Astrocyte (in vitro differentiated cells and primary cell): ENCODE measurements around the gene KCNG1.

Source experiments
- CTCF ChIP-seq: IDR thresholded peaks from 2 replicates; pipeline ENCODE4 v1.5.1; 2011; ENCODE audit warnings: low read depth, mild to moderate bottlenecking, inconsistent platforms, low read length, moderate library complexity; ENCODE audit not compliant: insufficient read depth
- EZH2 ChIP-seq: IDR thresholded peaks from 2 replicates; pipeline ENCODE4 v1.6.1; 2012; ENCODE audit warnings: mild to moderate bottlenecking, low read length, inconsistent platforms; ENCODE audit not compliant: insufficient read depth

DNA sequence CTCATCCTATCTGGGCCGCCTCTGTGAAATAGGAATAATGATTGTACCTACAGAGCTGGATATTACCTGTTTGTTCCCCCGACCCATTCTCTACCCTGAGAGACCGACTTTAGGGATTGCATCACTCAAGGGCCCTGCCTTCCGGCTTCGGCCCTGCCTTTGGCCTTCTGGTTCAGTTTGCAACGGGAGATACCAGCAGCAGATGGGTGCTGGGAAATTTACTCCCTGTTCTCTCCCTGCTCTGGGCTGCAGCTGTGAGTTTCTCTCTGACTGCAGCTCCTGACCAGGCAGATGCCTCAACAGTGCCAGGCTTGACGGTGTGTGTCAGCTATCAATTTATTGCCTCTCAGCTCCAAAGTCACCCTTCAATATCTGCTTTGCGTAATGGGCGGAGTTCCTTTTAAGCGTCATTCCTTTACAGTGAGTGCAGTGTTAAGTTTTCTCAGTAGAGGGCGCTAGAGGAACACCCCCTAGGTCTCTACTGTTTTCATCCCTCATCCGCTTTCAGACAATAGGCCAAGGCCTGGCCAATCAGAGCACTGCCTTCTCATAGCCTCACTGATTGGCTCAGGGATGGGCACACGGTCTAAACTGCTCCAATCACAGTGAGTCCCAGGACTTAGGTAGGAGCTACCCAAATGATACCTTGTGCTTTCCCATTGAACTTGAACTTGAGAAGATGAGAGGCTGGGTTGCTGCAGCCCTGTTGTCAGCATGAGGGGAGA lies 30.0 kb downstream of the KCNG1 start:
- no peak for TF ChIP-seq EZH2
- peak; percentile 83 for TF ChIP-seq CTCF
